OCI-LY3 (cell line): ENCODE measurements around the gene PITPNC1.
"Not testable (repeated sequence)": the region's sequence is repeated elsewhere in the genome, so short reads cannot be mapped to it uniquely, and the experiment has no call there.

Experiments used
- H2AFZ ChIP-seq: fragments of 200-600, 300-600 bp; shearing (Covaris generic); 2 replicates; pipeline ENCODE4 v1.6.0; 2014; ENCODE audit warnings: antibody characterized with exemption, low read depth, low read length
- H3K27ac ChIP-seq: fragments of 200-600, 300-600 bp; sonication (generic); 2 replicates; pipeline ENCODE4 v1.5.1; 2014; ENCODE audit warnings: mild to moderate bottlenecking, low read length, moderate library complexity, mixed read lengths
- H3K27me3 ChIP-seq: fragments of 200-600, 300-600 bp; sonication (generic); 2 replicates; pipeline ENCODE4 v1.6.1; 2014; ENCODE audit warnings: low read depth, low read length, mixed read lengths
- H3K36me3 ChIP-seq: fragments of 200-600, 300-600 bp; sonication (generic); replicated peaks from 2 replicates; pipeline ENCODE3; 2014; ENCODE audit warnings: low read depth, low read length, mixed read lengths
- H3K4me1 ChIP-seq: fragments of 300-600, 200-600 bp; sonication (generic); 2 replicates; pipeline ENCODE4 v1.6.1; 2014; ENCODE audit warnings: low read length, mixed read lengths
- H3K4me2 ChIP-seq: fragments of 200-600, 300-600 bp; sonication (generic); 2 replicates; pipeline ENCODE4 v1.6.1; 2014; ENCODE audit warnings: low read length, mixed read lengths
- H3K4me3 ChIP-seq: fragments of 300-600, 200-600 bp; sonication (generic); 2 replicates; pipeline ENCODE4 v1.5.1; 2014; ENCODE audit warnings: antibody characterized with exemption, mild to moderate bottlenecking, low read length, moderate library complexity
- H3K79me2 ChIP-seq: fragments of 300-600, 200-600 bp; shearing (Covaris generic); 2 replicates; pipeline ENCODE4 v1.6.1; 2014; ENCODE audit warnings: mild to moderate bottlenecking, low read length, mixed read lengths
- H3K9ac ChIP-seq: fragments of 300-600, 200-600 bp; shearing (Covaris generic); 2 replicates; pipeline ENCODE4 v1.6.0; 2014; ENCODE audit warnings: mild to moderate bottlenecking, low read length, moderate library complexity
- H3K9me3 ChIP-seq: fragments of 200-600, 300-600 bp; shearing (Covaris generic); 2 replicates; pipeline ENCODE4 v1.6.1; 2014; ENCODE audit warnings: low read length, mixed read lengths; ENCODE audit not compliant: insufficient read depth
- H4K20me1 ChIP-seq: fragments of 200-600, 300-600 bp; sonication (generic); 2 replicates; pipeline ENCODE4 v1.6.1; 2016; ENCODE audit warnings: low read length, mixed read lengths; ENCODE audit not compliant: insufficient read depth
- EZH2phosphoT487 ChIP-seq: fragments of 200-600 bp; shearing (Covaris generic); IDR thresholded peaks from 2 replicates; pipeline ENCODE4 v1.6.1; 2018; ENCODE audit warnings: antibody characterized with exemption, mixed run types, low read depth
- TF ChIP-seq, protein P1 (sequence below): fragments of 200-600, 300-600 bp; sonication (generic); IDR thresholded peaks from 2 replicates; pipeline ENCODE4 v1.5.1; 2014; ENCODE audit warnings: antibody characterized with exemption, low read length, low read depth

The PITPNC1 gene

DNA sequence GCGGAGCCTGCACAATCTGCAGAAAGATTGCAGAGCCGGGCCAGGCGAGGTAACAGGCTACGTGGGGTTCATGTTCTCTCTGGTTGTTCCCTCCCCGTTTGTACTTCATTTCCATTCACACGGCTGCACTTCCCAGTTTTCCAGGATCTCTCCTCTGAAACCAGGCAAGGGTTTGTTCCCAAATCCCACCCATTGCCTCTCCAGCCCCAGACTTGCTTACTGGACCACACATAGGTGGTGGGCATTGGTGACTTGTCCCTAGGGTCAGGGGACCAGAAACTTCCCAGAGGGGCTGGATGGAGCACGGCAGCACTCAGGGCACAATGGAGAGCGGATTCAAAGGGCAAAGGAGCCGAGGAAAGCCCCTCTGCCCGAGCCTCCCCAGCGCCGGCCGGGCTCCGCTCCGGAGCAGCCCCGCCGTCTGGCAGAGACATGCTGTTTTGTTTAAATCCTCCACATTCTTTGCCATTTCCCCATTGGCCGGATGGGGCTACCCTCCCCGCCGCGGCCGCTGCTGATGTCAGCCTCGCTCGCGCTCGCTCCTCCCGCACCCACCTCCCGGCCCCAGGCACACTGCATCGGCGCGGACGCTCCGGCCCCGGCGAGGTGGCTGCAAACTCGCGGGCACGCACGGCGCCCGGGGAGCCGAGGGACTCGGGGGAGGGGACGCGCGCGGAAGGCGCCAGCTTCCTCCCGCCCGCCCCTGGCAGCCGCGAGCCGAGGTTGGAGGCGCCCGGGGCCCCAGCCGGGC, at the start of gene PITPNC1:
PITPNC1 (plus strand) TSS at position 545 of the 751 bp plus-strand sequence.
- no peaks in the 10 kb centered on the region for H4K20me1 ChIP-seq
- peak within 1 kb of the TSS; percentile 99 for H3K4me2 ChIP-seq
- H3K9ac ChIP-seq: peak within 1 kb of the TSS; percentile 81
- no peaks in the 10 kb centered on the region for H3K27me3 ChIP-seq
- peak within 1 kb of the TSS; percentile 87 for H2AFZ ChIP-seq
- no peaks in the 10 kb centered on the region for H3K36me3 ChIP-seq
- H3K4me1 ChIP-seq: peaks cover 26% of the 10 kb centered on the region
- peak within 1 kb of the TSS; percentile 87 for H3K4me3 ChIP-seq
- no peak for TF ChIP-seq EZH2phosphoT487
- TF ChIP-seq, protein P1, sequence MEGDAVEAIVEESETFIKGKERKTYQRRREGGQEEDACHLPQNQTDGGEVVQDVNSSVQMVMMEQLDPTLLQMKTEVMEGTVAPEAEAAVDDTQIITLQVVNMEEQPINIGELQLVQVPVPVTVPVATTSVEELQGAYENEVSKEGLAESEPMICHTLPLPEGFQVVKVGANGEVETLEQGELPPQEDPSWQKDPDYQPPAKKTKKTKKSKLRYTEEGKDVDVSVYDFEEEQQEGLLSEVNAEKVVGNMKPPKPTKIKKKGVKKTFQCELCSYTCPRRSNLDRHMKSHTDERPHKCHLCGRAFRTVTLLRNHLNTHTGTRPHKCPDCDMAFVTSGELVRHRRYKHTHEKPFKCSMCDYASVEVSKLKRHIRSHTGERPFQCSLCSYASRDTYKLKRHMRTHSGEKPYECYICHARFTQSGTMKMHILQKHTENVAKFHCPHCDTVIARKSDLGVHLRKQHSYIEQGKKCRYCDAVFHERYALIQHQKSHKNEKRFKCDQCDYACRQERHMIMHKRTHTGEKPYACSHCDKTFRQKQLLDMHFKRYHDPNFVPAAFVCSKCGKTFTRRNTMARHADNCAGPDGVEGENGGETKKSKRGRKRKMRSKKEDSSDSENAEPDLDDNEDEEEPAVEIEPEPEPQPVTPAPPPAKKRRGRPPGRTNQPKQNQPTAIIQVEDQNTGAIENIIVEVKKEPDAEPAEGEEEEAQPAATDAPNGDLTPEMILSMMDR: no peak
- no peaks in the 10 kb centered on the region for H3K9me3 ChIP-seq
- H3K79me2 ChIP-seq: peaks cover 36% of the 10 kb centered on the region
- peak within 1 kb of the TSS; percentile 59 for H3K27ac ChIP-seq

DNA sequence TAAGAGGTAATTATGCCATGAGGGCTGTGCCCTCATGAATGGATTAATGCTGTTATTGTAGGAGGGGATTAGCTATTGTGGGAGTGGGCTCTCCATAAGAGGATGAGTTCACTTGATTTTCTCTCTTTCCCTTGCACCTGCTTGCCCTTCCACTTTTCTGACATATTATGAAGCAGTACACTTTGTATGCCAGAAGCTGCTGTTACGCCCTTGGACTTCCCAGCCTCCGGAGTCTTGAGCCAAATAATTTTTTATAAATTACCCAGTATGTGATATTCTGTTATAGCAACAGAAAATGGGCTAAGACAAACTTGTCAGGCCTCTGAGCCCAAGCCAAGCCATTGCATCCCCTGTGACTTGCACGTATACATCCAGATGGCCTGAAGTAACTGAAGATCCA, 49.1 kb upstream of the PITPNC1 start:
- Histone ChIP-seq H2AFZ (no peak overlapping the region), H3K27ac (no peak overlapping the region), H3K79me2 (no peaks in the 10 kb centered on the region), H3K4me1 (no peaks in the 10 kb centered on the region), H3K9ac (no peak overlapping the region), H4K20me1 (no peaks in the 10 kb centered on the region), H3K36me3 (no peaks in the 10 kb centered on the region), H3K9me3 (no peaks in the 10 kb centered on the region), H3K27me3 (no peaks in the 10 kb centered on the region), H3K4me3 (no peak overlapping the region), H3K4me2 (no peak overlapping the region)
- TF ChIP-seq, protein P1: no peak
- TF ChIP-seq EZH2phosphoT487: no peak

DNA sequence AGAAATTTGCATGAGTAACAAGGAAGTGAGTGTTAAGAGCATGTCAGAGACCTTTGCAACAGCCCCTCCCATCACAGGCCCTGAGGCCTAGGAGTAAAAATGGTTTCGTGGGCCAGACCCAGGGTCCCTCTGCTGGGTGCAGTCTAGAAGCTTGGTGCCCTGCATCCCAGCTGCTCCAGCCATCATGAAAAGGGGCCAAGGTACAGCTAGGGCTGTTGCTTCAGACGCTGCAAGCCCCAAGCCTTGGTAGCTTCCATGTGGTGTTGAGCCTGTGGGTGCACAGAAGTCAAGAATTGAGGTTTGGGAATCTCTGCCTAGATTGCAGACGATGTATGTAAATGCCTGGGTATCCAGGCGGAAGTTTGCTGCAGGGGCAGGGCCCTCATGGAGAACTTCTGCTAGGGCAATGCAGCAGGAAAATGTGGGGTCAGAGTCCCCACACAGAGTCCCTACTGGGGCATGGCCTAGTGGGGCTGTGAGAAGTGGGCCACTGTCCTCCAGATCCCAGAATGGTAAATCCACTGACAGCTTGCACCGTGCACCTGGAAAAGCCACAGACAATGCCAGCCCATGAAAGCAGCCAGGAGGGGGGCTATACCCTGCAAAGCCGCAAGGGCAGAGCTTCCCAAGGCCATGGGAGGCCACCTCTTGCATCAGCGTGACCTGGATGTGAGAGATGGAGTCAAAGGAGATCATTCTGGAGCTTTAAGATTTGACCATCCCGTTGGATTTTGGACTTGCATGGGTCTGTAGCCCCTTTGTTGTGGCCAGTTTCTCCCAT, 45.5 kb upstream of the PITPNC1 start:
- H3K36me3 ChIP-seq, H3K9me3 ChIP-seq, H3K4me3 ChIP-seq, H2AFZ ChIP-seq, H3K4me2 ChIP-seq, H3K27ac ChIP-seq, H3K79me2 ChIP-seq, H3K27me3 ChIP-seq, H3K9ac ChIP-seq, H4K20me1 ChIP-seq, H3K4me1 ChIP-seq: not testable (repeated sequence)

DNA sequence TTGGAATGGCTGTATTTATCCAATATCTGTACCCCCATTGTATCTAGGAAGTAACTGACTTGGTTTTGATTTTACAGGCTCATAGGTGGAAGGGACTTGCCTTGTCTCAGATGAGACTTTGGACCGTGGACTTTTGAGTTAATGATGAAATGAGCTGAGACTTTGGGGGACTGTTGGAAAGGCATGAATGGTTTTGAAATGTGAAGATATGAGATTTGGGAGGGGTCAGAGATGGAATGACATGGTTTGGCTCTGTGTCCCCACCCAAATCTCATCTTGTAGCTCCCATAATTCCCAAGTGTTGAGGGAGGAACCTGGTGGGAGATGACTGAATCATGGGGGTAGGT, 44.9 kb upstream of the PITPNC1 start:
- not testable (repeated sequence) for H4K20me1 ChIP-seq, H3K4me3 ChIP-seq

DNA sequence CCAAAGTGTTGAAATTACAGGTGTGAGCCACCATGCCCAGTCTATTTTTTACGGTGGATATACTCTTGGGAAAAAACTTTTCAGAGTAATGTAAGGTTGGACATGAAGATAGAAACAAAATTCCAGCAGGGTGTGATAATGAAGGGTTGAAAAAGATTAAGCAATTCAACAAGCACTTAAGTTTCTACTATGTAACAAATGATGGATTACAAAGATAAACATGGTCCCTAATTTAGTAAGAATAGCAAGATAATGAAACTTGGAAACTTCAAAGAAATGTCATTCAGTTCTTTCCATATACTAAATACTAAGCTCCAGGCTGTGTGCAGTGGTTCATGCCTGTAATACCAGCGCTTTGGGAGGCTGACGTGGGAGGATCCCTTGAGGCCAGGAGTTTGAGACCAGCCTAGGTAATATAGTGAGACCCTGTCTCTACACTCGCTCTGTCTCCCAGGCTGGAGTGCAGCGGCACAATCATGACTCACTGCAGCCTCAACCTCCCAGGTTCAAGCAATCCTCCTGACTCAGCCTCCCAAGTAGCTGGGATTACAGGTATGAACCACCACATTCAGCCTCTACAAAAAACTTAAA, 41.7 kb upstream of the PITPNC1 start:
- TF ChIP-seq, protein P1: no peak
- TF ChIP-seq EZH2phosphoT487: no peak
- H3K4me3 ChIP-seq: no peak overlapping the region
- H3K4me2 ChIP-seq: no peak overlapping the region
- H3K27ac ChIP-seq: no peak overlapping the region
- peaks cover 18% of the 10 kb centered on the region for H3K36me3 ChIP-seq
- no peaks in the 10 kb centered on the region for H3K4me1 ChIP-seq
- H3K9ac ChIP-seq: no peak overlapping the region
- no peaks in the 10 kb centered on the region for H4K20me1 ChIP-seq
- no peaks in the 10 kb centered on the region for H3K9me3 ChIP-seq
- no peaks in the 10 kb centered on the region for H3K79me2 ChIP-seq
- H3K27me3 ChIP-seq: no peaks in the 10 kb centered on the region
- no peak overlapping the region for H2AFZ ChIP-seq

More for the DNA sequence above, 44.9 kb upstream of the PITPNC1 start:
- H3K4me1 ChIP-seq, H3K36me3 ChIP-seq, H3K79me2 ChIP-seq, H2AFZ ChIP-seq, H3K27me3 ChIP-seq, H3K4me2 ChIP-seq, H3K9ac ChIP-seq, H3K27ac ChIP-seq, H3K9me3 ChIP-seq: not testable (repeated sequence)
